Fibroblast of villous mesenchyme (primary cell): ENCODE results near the gene BRAP. TPM values are rescaled to one million over a fixed set of nuclear protein-coding genes. Genes with fewer than 3 reads are reported as not detected.
"Not testable (repeated sequence)": the region's sequence is repeated elsewhere in the genome, so short reads cannot be mapped to it uniquely, and the experiment has no call there.

Source experiments
- DNase-seq: peaks from one replicate; pipeline ENCODE4 v3.0.0-alpha.2; 2010; ENCODE audit warnings: low read depth
- H3K4me3 ChIP-seq: 2 replicates; pipeline ENCODE4 v1.5.1; 2011; ENCODE audit warnings: low read depth, mild to moderate bottlenecking, low read length
- total RNA-seq: library from RNA; depleted of rRNA; stranded (reverse); fragments of >200 nt; gene quantifications from 2 replicates; pipeline ENCODE4 v1.2.3, GENCODE V29; 2012
- TF ChIP-seq, protein P1 (sequence below): IDR thresholded peaks from 2 replicates; pipeline ENCODE4 v1.5.1; 2012; ENCODE audit warnings: low read depth, mild to moderate bottlenecking, low read length; ENCODE audit not compliant: insufficient read depth

BRAP gene
- total RNA-seq, 1 donor, result 22.9 TPM

DNA sequence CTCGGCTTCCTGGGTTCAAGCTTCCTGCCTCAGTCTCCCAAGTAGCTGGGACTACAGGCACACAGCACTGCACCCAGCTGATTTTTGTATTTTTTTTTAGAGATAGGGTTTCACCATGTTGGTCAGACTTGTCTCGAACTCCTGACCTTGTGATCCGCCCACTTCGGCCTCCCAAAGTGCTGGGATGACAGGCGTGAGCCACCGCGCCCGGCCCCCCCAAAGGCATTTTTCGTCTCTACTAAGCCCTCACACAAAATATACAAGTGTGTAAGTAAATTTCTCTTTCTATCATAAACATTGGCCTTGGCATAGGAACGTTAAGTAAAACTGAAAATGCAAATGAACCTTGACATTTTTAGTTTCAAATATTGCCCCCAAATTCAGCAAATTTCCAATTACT, 2.2 kb upstream of the BRAP start:
- DNase-seq, result no peak
- no peak overlapping the region for H3K4me3 ChIP-seq
- TF ChIP-seq, protein P1, sequence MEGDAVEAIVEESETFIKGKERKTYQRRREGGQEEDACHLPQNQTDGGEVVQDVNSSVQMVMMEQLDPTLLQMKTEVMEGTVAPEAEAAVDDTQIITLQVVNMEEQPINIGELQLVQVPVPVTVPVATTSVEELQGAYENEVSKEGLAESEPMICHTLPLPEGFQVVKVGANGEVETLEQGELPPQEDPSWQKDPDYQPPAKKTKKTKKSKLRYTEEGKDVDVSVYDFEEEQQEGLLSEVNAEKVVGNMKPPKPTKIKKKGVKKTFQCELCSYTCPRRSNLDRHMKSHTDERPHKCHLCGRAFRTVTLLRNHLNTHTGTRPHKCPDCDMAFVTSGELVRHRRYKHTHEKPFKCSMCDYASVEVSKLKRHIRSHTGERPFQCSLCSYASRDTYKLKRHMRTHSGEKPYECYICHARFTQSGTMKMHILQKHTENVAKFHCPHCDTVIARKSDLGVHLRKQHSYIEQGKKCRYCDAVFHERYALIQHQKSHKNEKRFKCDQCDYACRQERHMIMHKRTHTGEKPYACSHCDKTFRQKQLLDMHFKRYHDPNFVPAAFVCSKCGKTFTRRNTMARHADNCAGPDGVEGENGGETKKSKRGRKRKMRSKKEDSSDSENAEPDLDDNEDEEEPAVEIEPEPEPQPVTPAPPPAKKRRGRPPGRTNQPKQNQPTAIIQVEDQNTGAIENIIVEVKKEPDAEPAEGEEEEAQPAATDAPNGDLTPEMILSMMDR, result no peak

DNA sequence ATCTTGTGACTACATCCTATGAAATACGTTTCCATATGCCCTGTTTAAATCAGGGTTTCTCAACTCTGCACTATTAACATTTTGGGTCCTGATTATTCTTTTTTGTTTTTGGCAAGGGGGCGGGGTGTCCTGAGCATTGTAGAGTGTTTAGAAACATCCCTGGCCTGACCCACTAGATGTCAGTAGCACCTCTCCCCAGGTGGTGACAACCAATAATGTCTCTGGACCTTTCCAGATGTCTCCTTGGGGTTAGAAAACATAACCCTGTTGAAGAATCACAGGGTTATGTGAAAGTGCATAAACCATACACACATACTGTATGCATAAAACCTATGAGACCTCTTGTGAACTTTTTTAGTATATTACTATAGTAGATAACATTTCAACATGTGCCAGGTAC, 1.5 kb upstream of the BRAP start:
- no peak overlapping the region for H3K4me3 ChIP-seq
- TF ChIP-seq, protein P1, result no peak
- DNase-seq, result peak; percentile 14

GRCh38 chr12:111686574-111687105, 884 bp upstream of the BRAP start:
- peak; percentile 52 for DNase-seq
- TF ChIP-seq, protein P1, result no peak

GRCh38 chr12:111685322-111685810, 390 bp downstream of the BRAP start:
- DNase-seq, result no peak
- H3K4me3 ChIP-seq, result peak overlapping the region; percentile 92
- TF ChIP-seq, protein P1, result no peak

More at GRCh38 chr12:111686574-111687105, 884 bp upstream of the BRAP start:
- peak overlapping the region; percentile 92 for H3K4me3 ChIP-seq

- H3K4me3 ChIP-seq, result peak overlapping the region; percentile 92
- DNase-seq, result not testable (repeated sequence)
Observed at GRCh38 chr12:111684485-111685198, 1.1 kb downstream of the BRAP start.

GRCh38 chr12:111677186-111677585, 8.6 kb downstream of the BRAP start:
- no peak overlapping the region for H3K4me3 ChIP-seq
- DNase-seq, result no peak
- TF ChIP-seq, protein P1, result no peak

- no peak overlapping the region for H3K4me3 ChIP-seq
- peak; percentile 52 for DNase-seq
- TF ChIP-seq, protein P1, result peak; percentile 65
Observed at GRCh38 chr12:111673503-111673902, 12.3 kb downstream of the BRAP start.
